Measurements from ENCODE around the gene SIRT4.
"Not testable (repeated sequence)": the region's sequence is repeated elsewhere in the genome, so short reads cannot be mapped to it uniquely, and the experiment has no call there.

SIRT4 gene

DNA sequence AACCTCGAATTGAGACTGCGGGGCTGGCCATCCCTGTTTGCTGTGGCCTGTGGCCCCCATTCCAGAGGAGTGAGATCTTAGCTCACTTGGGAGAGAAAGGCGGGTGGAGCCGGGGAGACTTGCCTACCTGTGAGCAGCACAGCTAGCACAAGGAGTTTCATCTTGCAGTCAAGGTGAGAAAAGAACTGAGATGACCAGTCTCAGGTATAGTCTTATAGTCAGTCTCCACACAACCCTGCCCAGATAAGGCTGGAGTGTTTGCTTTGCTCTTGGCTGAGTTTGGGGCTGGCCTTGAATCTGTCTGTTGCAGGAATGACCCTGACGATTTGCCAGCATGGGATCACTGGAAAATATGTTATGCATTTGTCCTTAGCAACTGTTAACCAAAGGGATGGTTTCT, 25.5 kb downstream of the SIRT4 start, which contains the start of gene PLA2G1B:
Gene PLA2G1B (minus strand): TSS at position 187 of the 400 bp plus-strand sequence. CDS start 26 bp downstream, at position 161.
- Histone ChIP-seq H3K27me3 (no peaks in the 10 kb centered on the region), H3K36me3 (no peaks in the 10 kb centered on the region), H3K4me1 (ENCODE audit: control insufficient read depth in 1 of 2, insufficient read depth in 1 of 2, low read depth in 1 of 2, low read length in 1 of 2) (peaks cover 5 to 7% of the 10 kb centered on the region in 2 experiments), H3K27ac (no peak within 1 kb of the TSS), H3K9me3 (no peaks in the 10 kb centered on the region), H3K4me3 (ENCODE audit: low read depth in 1 of 2, low read length in 1 of 2) (no peak within 1 kb of the TSS)
- TF ChIP-seq, protein P1, sequence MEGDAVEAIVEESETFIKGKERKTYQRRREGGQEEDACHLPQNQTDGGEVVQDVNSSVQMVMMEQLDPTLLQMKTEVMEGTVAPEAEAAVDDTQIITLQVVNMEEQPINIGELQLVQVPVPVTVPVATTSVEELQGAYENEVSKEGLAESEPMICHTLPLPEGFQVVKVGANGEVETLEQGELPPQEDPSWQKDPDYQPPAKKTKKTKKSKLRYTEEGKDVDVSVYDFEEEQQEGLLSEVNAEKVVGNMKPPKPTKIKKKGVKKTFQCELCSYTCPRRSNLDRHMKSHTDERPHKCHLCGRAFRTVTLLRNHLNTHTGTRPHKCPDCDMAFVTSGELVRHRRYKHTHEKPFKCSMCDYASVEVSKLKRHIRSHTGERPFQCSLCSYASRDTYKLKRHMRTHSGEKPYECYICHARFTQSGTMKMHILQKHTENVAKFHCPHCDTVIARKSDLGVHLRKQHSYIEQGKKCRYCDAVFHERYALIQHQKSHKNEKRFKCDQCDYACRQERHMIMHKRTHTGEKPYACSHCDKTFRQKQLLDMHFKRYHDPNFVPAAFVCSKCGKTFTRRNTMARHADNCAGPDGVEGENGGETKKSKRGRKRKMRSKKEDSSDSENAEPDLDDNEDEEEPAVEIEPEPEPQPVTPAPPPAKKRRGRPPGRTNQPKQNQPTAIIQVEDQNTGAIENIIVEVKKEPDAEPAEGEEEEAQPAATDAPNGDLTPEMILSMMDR (IDR thresholded peaks at IDR 0.05): no peak

DNA sequence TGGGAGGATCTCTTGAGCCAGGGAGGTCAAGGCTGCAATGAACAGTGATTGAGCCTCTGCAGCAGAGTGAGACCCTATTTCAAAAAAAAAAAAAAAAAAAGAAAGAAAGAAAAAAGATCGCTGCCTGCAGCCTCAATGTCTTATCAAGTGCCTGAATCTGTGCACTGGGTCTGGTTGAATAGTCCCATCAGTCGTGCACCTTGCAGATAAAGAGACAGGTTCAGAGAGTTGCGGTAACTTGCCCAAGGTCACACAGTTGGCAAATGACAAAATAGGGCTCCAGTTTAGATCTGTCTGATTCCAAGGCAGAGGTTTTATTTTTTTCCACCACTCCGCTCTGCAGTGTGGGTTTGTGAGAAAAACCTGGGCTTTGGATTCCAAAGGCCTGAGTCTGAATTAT, 26.1 kb downstream of the SIRT4 start:
- H3K9me3 ChIP-seq: no peaks in the 10 kb centered on the region
- peaks cover 5 to 7% of the 10 kb centered on the region in 2 experiments for H3K4me1 ChIP-seq (ENCODE audit: control insufficient read depth in 1 of 2, insufficient read depth in 1 of 2, low read depth in 1 of 2, low read length in 1 of 2)
- H3K36me3 ChIP-seq: no peaks in the 10 kb centered on the region
- H3K27me3 ChIP-seq: no peaks in the 10 kb centered on the region
- TF ChIP-seq, protein P1 (IDR thresholded peaks at IDR 0.05): no peak
- H3K27ac ChIP-seq: no peak overlapping the region
- H3K4me3 ChIP-seq (ENCODE audit: low read depth in 1 of 2, low read length in 1 of 2): no peak overlapping the region

DNA sequence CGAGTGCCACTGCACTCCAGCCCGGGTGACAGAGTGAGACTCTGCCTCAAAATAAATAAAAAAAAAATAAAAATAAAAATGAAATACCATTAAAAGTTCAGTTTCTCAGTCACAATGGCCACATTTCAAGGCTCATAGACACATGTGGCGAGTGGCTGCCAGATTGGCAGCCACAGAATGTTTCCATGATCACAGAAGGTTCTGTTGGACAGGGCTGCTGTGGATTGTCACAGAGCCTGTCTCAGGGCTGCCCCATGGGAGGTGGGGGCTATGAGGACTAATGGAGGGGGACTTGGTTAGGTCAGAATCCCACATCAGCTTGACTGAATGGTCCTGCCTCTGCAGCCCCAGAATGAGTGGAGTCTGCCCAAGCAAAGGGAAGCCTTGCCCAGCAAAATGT, 29.3 kb downstream of the SIRT4 start:
- H3K36me3 ChIP-seq: no peaks in the 10 kb centered on the region
- H3K4me3 ChIP-seq (ENCODE audit: low read depth in 1 of 2, low read length in 1 of 2): no peak overlapping the region
- TF ChIP-seq, protein P1 (IDR thresholded peaks at IDR 0.05): no peak
- H3K27me3 ChIP-seq: no peaks in the 10 kb centered on the region
- no peak overlapping the region for H3K27ac ChIP-seq
- no peaks in the 10 kb centered on the region for H3K9me3 ChIP-seq
- no peaks in the 10 kb centered on the region for H3K4me1 ChIP-seq (ENCODE audit: control insufficient read depth in 1 of 2, insufficient read depth in 1 of 2, low read depth in 1 of 2, low read length in 1 of 2)

DNA sequence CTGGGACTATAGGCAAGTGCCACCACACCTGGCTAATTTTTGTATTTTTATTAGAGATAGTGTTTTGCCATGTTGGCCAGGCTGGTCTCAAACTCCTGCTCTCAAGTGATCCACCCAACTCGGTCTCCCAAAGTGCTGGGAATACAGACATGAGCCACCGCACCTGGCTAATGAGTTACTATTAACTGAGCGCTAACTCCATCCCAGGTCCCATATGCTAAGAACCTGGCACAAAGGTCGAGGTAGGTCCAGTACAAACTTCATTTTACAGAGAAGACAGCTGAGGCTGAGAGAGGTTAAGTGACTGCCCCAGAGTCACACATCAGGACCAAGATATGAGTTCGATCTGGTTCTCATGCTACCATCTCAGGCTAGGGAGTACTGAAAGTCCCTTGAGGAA, 29.9 kb downstream of the SIRT4 start:
- Histone ChIP-seq H3K27me3 (no peaks in the 10 kb centered on the region), H3K4me1 (ENCODE audit: control insufficient read depth in 1 of 2, insufficient read depth in 1 of 2, low read depth in 1 of 2, low read length in 1 of 2) (no peaks in the 10 kb centered on the region), H3K9me3 (no peaks in the 10 kb centered on the region), H3K36me3 (no peaks in the 10 kb centered on the region), H3K27ac (no peak overlapping the region), H3K4me3 (ENCODE audit: low read depth in 1 of 2, low read length in 1 of 2) (no peak overlapping the region)
- TF ChIP-seq, protein P1 (IDR thresholded peaks at IDR 0.05): no peak

DNA sequence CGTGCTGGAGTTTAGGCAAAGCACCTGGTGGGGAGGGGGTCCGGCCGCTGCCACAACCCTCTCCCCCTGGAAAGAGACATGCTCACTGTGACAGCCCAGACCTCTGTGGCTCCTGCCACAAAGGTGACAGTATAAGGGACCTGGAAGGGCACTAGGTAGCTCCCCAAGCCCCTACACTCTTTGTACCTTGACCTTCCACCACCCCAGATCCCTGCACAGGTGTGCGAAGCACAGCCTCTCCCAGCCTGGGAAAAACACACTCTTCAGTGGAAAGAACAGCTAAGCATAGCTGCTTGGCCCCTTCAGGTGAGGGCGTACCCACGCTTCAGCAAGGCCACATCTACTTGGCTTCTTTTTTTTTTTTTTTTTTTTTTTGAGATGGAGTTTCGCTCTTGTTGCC, 30.4 kb downstream of the SIRT4 start:
- Histone ChIP-seq H3K4me3 (ENCODE audit: low read depth in 1 of 2, low read length in 1 of 2) (no peak overlapping the region), H3K27ac (no peak overlapping the region), H3K4me1 (ENCODE audit: control insufficient read depth in 1 of 2, insufficient read depth in 1 of 2, low read depth in 1 of 2, low read length in 1 of 2) (no peaks in the 10 kb centered on the region), H3K36me3 (no peaks in the 10 kb centered on the region), H3K9me3 (no peaks in the 10 kb centered on the region), H3K27me3 (no peaks in the 10 kb centered on the region)
- TF ChIP-seq, protein P1 (IDR thresholded peaks at IDR 0.05): no peak

DNA sequence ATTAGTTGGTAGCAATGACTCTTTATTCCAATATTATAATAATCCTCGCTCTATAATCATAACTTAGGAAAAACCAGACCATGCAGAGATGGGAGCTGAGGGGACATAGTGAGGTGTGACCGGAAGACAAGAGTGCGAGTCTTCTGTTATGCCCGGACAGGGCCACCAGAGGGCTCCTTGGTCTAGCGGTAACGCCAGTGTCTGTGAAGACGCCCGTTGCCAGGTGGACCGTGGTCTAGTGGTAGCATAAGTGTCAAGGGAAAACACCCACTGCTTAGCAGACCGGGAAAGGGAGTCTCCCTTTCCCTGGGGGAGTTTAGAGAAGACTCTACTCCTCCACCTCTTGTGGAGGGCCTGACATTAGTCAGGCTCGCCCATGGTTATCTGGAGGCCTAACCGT, 33.3 kb downstream of the SIRT4 start:
- not testable (repeated sequence) for H3K9me3 ChIP-seq; H3K27me3 ChIP-seq; H3K4me1 ChIP-seq (ENCODE audit: control insufficient read depth in 1 of 2, insufficient read depth in 1 of 2, low read depth in 1 of 2, low read length in 1 of 2); H3K36me3 ChIP-seq; H3K4me3 ChIP-seq (ENCODE audit: low read depth in 1 of 2, low read length in 1 of 2); H3K27ac ChIP-seq

DNA sequence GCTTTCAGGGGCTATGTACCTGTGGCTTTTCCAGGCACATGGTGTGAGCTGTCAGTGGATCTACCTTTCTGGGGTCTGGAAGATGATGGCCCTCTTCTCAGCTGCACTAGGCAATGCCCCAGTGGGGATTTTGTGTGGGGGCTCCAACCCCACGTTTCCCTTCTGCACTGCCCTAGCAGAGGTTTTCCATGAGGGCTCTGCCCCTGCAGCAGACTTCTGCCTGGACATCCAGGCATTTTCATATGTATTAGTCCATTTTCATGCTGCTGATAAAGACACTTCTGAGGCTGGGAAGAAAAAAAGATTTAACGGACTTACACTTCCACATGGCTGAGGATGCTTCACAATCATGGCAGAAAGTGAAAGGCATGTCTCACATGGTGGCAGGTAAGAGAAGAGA, 34.3 kb downstream of the SIRT4 start:
- not testable (repeated sequence) for H3K4me3 ChIP-seq (ENCODE audit: low read depth in 1 of 2, low read length in 1 of 2); H3K27me3 ChIP-seq; H3K9me3 ChIP-seq; H3K27ac ChIP-seq; H3K4me1 ChIP-seq (ENCODE audit: control insufficient read depth in 1 of 2, insufficient read depth in 1 of 2, low read depth in 1 of 2, low read length in 1 of 2); H3K36me3 ChIP-seq
